Heart right ventricle (tissue), 16 donors: ENCODE measurements around the gene PIK3C2G. TPM values are rescaled to one million over a fixed set of nuclear protein-coding genes. Genes with fewer than 3 reads are reported as not detected.

Experiments
- ATAC-seq, 8 donors: fragments of 200-7000 bp; cut with Tn5 transposase; one replicate each; pipeline ENCODE4 v1.9.1; 2020; ENCODE audit warnings: mild to moderate bottlenecking in 8 of 8, moderate library complexity in 8 of 8, moderate number of reproducible peaks in 1 of 8
- DNase-seq, 2 donors: peaks; one replicate each; pipeline ENCODE4 v3.0.0-alpha.2; 2020
- H3K27ac ChIP-seq, 10 donors: fragments of 200-600 bp; sonication (generic) in 2 of 10; one replicate each; pipeline versions ENCODE4 v1.5.0 to v1.8.0; 2020 to 2022; ENCODE audit warnings: mild to moderate bottlenecking in 3 of 10
- H3K27me3 ChIP-seq, 7 donors: fragments of 200-600 bp; one replicate each; pipeline ENCODE4 v1.8.0; 2021 to 2022; ENCODE audit warnings: mild to moderate bottlenecking in 2 of 7
- H3K36me3 ChIP-seq, 9 donors: fragments of 200-600 bp; sonication (generic) in 1 of 9; one replicate each; pipeline versions ENCODE4 v1.5.0 to v1.8.0; 2020 to 2022; ENCODE audit warnings: mild to moderate bottlenecking in 2 of 9
- H3K4me1 ChIP-seq, 9 donors: fragments of 200-600 bp; sonication (generic) in 1 of 9; one replicate each; pipeline versions ENCODE4 v1.5.0 to v1.8.0; 2020 to 2022; ENCODE audit warnings: mild to moderate bottlenecking in 4 of 9
- H3K4me3 ChIP-seq, 10 donors: fragments of 200-600 bp; sonication (generic) in 2 of 10; one replicate each; pipeline versions ENCODE4 v1.5.0 to v1.8.0; 2020 to 2022; ENCODE audit warnings: mild to moderate bottlenecking in 7 of 10, moderate library complexity in 2 of 10
- H3K9me3 ChIP-seq, 11 donors: fragments of 200-600 bp in 10 of 11; sonication (generic) in 2 of 11; one replicate each; pipeline versions ENCODE4 v1.5.0 to v1.8.0; 2013 to 2022; ENCODE audit warnings: mild to moderate bottlenecking in 2 of 11, control low read depth in 1 of 11, moderate library complexity in 1 of 11
- CTCF ChIP-seq, 9 donors: fragments of 200-600 bp; sonication (generic) in 2 of 9; IDR thresholded peaks; one replicate each; pipeline versions ENCODE4 v1.5.0 to v1.8.0; 2021 to 2022; ENCODE audit warnings: antibody characterized with exemption in 9 of 9, mild to moderate bottlenecking in 5 of 9, moderate library complexity in 1 of 9
- WGBS, 2 donors: extraction: QIAGEN DNeasy Blood & Tissue Kit; methylation state at CpG; one replicate each; pipeline ENCODE4 v1.1.7; 2013; ENCODE audit warnings: inconsistent platforms in 1 of 2; 5-methylcytosine and 5-hydroxymethylcytosine counted together
- intact Hi-C, 10 donors: fragments of 100-400 bp; cut with DNase I; formaldehyde crosslinking; loops; one replicate each; pipeline versions ENCODE4 v1.11.1 to v1.14.2; 2022
- polyA plus RNA-seq, 2 donors: library from polyadenylated mRNA; stranded (reverse); fragments of 200-250 nt; gene quantifications; one replicate each; pipeline ENCODE4 v1.2.3, GENCODE V29; 2013
- total RNA-seq, 10 donors: library from RNA; stranded (reverse); fragmentation: NEBNext Ultra II Directional in 3 of 10; extraction: Animal tissue kit (Norgen Biotek cat#: 25700) in 3 of 10; gene quantifications; one replicate each; pipeline versions ENCODE4 v1.2.1 to v1.2.4, GENCODE V29; 2021 to 2023
- donor health status: Arrhythmogenic right ventricular cardiomyopathy.
- donor health status: ischemic (EF 13 %, LVEDD 7.1; RV severe dilation, severe dysfunction).
- donor health status: healthy with polysubstance abuse.
- donor health status: DM: no; HTN: yes; CAD: no.
- donor health status: DM: no; HTN: no; CAD: no.
- donor health status: ischemic (EF 25% LVEDD 6.9; RV normal size, moderate dysfunction).
- donor health status: ischemic (EF 25% LVEDD 5.7; RV mildly dilated, moderate dysfunction).
- donor health status: healthy.
- donor health status: DM: yes; HTN: yes; CAD: no.
- donor health status: Ischemic cardiomyopathy.
- donor health status: ischemic (EF 35%, LVEDD 5.7; RV mildly dilated, moderate dysfunction).
- donor health status: nonischemic (EF 11% LVEDD 7.7; RV severe dilation, severe dysfunction).
- donor health status: DM: yes; HTN: yes; CAD: no.
- donor health status: PGD.
- donor health status: ischemic (EF 29% LVEDD 5.4; RV normal size, mild dysfunction).
- donor health status: nonischemic (EF 23%, LVEDD 6.1; RV moderate dilation, normal function).

PIK3C2G gene
- total and polyA plus RNA-seq, 12 donors: not detected

GRCh38 chr12:18620986-18621385 lies 359.7 kb downstream of the PIK3C2G start:
- Histone ChIP-seq H3K4me3 (no peak overlapping the region), H3K4me1 (peaks cover 0 to 4% (median 0%) of the 10 kb centered on the region in 9 donors), H3K27me3 (no peaks in the 10 kb centered on the region), H3K27ac (no peak overlapping the region), H3K36me3 (no peaks in the 10 kb centered on the region), H3K9me3 (peaks cover 0 to 7% (median 0%) of the 10 kb centered on the region in 11 donors)
- DNase-seq: no peak
- TF ChIP-seq CTCF (IDR thresholded peaks at IDR 0.05): no peak
- intact Hi-C loops: no loop called here
- no peak for ATAC-seq

GRCh38 chr12:18629445-18629844 lies 368.1 kb downstream of the PIK3C2G start:
- DNase-seq (no peak), ATAC-seq (no peak)
- H3K27me3 ChIP-seq: no peaks in the 10 kb centered on the region
- TF ChIP-seq CTCF (IDR thresholded peaks at IDR 0.05): no peak
- H3K4me3 ChIP-seq: no peak overlapping the region
- H3K27ac ChIP-seq: no peak overlapping the region
- peaks cover 0 to 24% (median 3%) of the 10 kb centered on the region in 11 donors for H3K9me3 ChIP-seq
- intact Hi-C loops: no loop called here
- H3K4me1 ChIP-seq: no peaks in the 10 kb centered on the region
- no peaks in the 10 kb centered on the region for H3K36me3 ChIP-seq
- 90 to 96% methylated on average over 2 of the region's 2 CpGs for WGBS, 2 donors

- 94 to 97% methylated on average over 1 of the region's 1 CpG for WGBS, 2 donors
- H3K27me3 ChIP-seq: no peaks in the 10 kb centered on the region
- H3K9me3 ChIP-seq: peaks cover 0 to 24% (median 3%) of the 10 kb centered on the region in 11 donors
- no peak overlapping the region for H3K27ac ChIP-seq
- DNase-seq (no peak), ATAC-seq (no peak)
- no peaks in the 10 kb centered on the region for H3K36me3 ChIP-seq
- H3K4me3 ChIP-seq: no peak overlapping the region
- TF ChIP-seq CTCF (IDR thresholded peaks at IDR 0.05): no peak
- no peaks in the 10 kb centered on the region for H3K4me1 ChIP-seq
- intact Hi-C loops: no loop called here
Observed at GRCh38 chr12:18629916-18630315, 368.6 kb downstream of the PIK3C2G start.

- ATAC-seq (no peak), DNase-seq (no peak)
- WGBS, 2 donors: 88 to 93% methylated on average over 5 of the region's 5 CpGs
- H3K36me3 ChIP-seq: no peaks in the 10 kb centered on the region
- no peaks in the 10 kb centered on the region for H3K4me1 ChIP-seq
- intact Hi-C loops: no loop called here
- no peak for TF ChIP-seq CTCF (IDR thresholded peaks at IDR 0.05)
- peaks cover 0 to 14% (median 2%) of the 10 kb centered on the region in 11 donors for H3K9me3 ChIP-seq
- H3K4me3 ChIP-seq: no peak overlapping the region
- no peaks in the 10 kb centered on the region for H3K27me3 ChIP-seq
- no peak overlapping the region for H3K27ac ChIP-seq
Observed at GRCh38 chr12:18631339-18631738, 370.0 kb downstream of the PIK3C2G start.
